GM12878 (cell line): ENCODE measurements around the gene RBBP8NL. TPM values are rescaled to one million over a fixed set of nuclear protein-coding genes. Genes with fewer than 3 reads are reported as not detected.
A peak's percentile ranks its signal among the peaks of the same experiment; 100 is the strongest.

Source experiments
- ATAC-seq: fragments of 200-7000 bp; cut with Tn5 transposase; 3 replicates; pipeline ENCODE4 v1.9.1; 2020; ENCODE audit warnings: mild to moderate bottlenecking, moderate library complexity
- BruUV-seq: library from RNA; stranded (reverse); fragments of 400-500 nt; replicated peaks from 2 replicates; lab custom pipeline; 2021; lab: Mats Ljungman, UMichigan
- CTCF ChIA-PET: fragments of 300-600 bp; sonication (Branson Sonifier 250); formaldehyde crosslinking; extraction: SDS; loops from one replicate; lab custom pipeline; 2021; ENCODE audit warnings: inconsistent platforms; lab: Yijun Ruan, JAX
- POLR2A ChIA-PET: fragments of 350-600 bp; formaldehyde crosslinking; extraction: SDS; loops from one replicate; lab custom pipeline; 2021; ENCODE audit warnings: inconsistent platforms; lab: Charles Lee
- RAD21 ChIA-PET: fragments of 300-600 bp; sonication (Branson Sonifier 250); formaldehyde crosslinking; loops from one replicate; lab custom pipeline; 2023; ENCODE audit warnings: antibody characterized with exemption; ENCODE audit not compliant: unreplicated experiment; lab: Charles Lee
- SMC1A ChIA-PET: fragments of 300-600 bp; sonication (Branson Sonifier 250); formaldehyde crosslinking; loops from one replicate; lab custom pipeline; 2023; ENCODE audit not compliant: unreplicated experiment, uncharacterized antibody; lab: Charles Lee
- DNase-seq: peaks from one replicate; pipeline ENCODE4 v3.0.0-alpha.2; 2011; ENCODE audit warnings: low read depth, low spot score
- FAIRE-seq: peaks from 3 replicates; lab custom pipeline; 2011; peaks lifted over from hg19 to GRCh38; lab: Jason Lieb, UNC
- H2AFZ ChIP-seq: 2 replicates; pipeline ENCODE4 v1.6.0; 2011; ENCODE audit warnings: low read depth, low read length, control low read depth; ENCODE audit not compliant: control insufficient read depth
- H3K27ac ChIP-seq: 2 replicates; pipeline ENCODE4 v1.5.1; 2011; ENCODE audit warnings: control low read depth; ENCODE audit not compliant: control insufficient read depth, insufficient read depth
- H3K27me3 ChIP-seq, 2 experiments: replicated peaks in 1 of 2; 2 replicates each; pipeline versions ENCODE4 v1.6.0 to v1.6.1; 2011; ENCODE audit warnings: low read length in 1 of 2; ENCODE audit not compliant: control insufficient read depth in 2 of 2, insufficient read depth in 2 of 2
- H3K36me3 ChIP-seq, 2 experiments: 2 replicates each; pipeline ENCODE4 v1.5.1; 2011; ENCODE audit warnings: low read length in 1 of 2; ENCODE audit not compliant: control insufficient read depth in 2 of 2, insufficient read depth in 2 of 2
- H3K4me1 ChIP-seq: 2 replicates; pipeline ENCODE4 v1.6.1; 2011; ENCODE audit warnings: mild to moderate bottlenecking, low read length, moderate library complexity, mixed read lengths; ENCODE audit not compliant: control insufficient read depth, insufficient read depth
- H3K4me2 ChIP-seq: 2 replicates; pipeline ENCODE4 v1.6.0; 2011; ENCODE audit warnings: control low read depth; ENCODE audit not compliant: control insufficient read depth, insufficient read depth
- H3K4me3 ChIP-seq: fragments of 200-600 bp; sonication (generic); 2 replicates; pipeline ENCODE4 v1.5.1; 2016
- H3K79me2 ChIP-seq: 2 replicates; pipeline ENCODE4 v1.6.0; 2011; ENCODE audit warnings: low read length; ENCODE audit not compliant: control insufficient read depth, insufficient read depth
- H3K9ac ChIP-seq: 2 replicates; pipeline ENCODE4 v1.8.0; 2011; ENCODE audit warnings: low read length, control low read depth, mixed read lengths; ENCODE audit not compliant: control insufficient read depth, insufficient read depth
- H3K9me3 ChIP-seq: replicated peaks from 3 replicates; pipeline ENCODE4 v1.5.1; 2011; ENCODE audit warnings: mild to moderate bottlenecking, low read length; ENCODE audit not compliant: control insufficient read depth, insufficient read depth
- H4K20me1 ChIP-seq: 2 replicates; pipeline ENCODE4 v1.6.0; 2011; ENCODE audit not compliant: control insufficient read depth, insufficient read depth
- BCLAF1 ChIP-seq: fragments of 450-650 bp; IDR thresholded peaks from 2 replicates; pipeline ENCODE4 v1.6.1; 2017; ENCODE audit warnings: antibody characterized with exemption, mild to moderate bottlenecking, moderate library complexity
- BRCA1 ChIP-seq: IDR thresholded peaks from 2 replicates; pipeline ENCODE4 v1.6.1; 2011; ENCODE audit warnings: low read depth, low read length, improper control_type of control experiment
- ETV6 ChIP-seq, 2 experiments: fragments of 450-650 bp in 1 of 2; IDR thresholded peaks in 1 of 2; conservative IDR thresholded peaks in 1 of 2; 2 replicates each; pipeline ENCODE4 v1.6.1; 2014; ENCODE audit warnings: antibody characterized with exemption in 1 of 2, borderline replicate concordance in 1 of 2, low read depth in 1 of 2, mild to moderate bottlenecking in 1 of 2, moderate library complexity in 1 of 2
- KAT2A ChIP-seq: conservative IDR thresholded peaks from 2 replicates; pipeline ENCODE4 v1.6.1; 2011; ENCODE audit warnings: low read depth, low read length; ENCODE audit not compliant: control insufficient read depth
- MLLT1 ChIP-seq: fragments of 450-650 bp; IDR thresholded peaks from 2 replicates; pipeline ENCODE4 v1.6.1; 2016; ENCODE audit warnings: mild to moderate bottlenecking
- MTA2 ChIP-seq: fragments of 450-650 bp; IDR thresholded peaks from 2 replicates; pipeline ENCODE4 v1.6.1; 2016; ENCODE audit warnings: low read depth, mild to moderate bottlenecking, moderate library complexity
- NFYB ChIP-seq: IDR thresholded peaks from 2 replicates; pipeline ENCODE4 v1.6.1; 2011; ENCODE audit warnings: low read depth, mild to moderate bottlenecking, low read length, improper control_type of control experiment, moderate library complexity; ENCODE audit not compliant: insufficient read depth
- NR2C2 ChIP-seq: IDR thresholded peaks from 2 replicates; pipeline ENCODE4 v1.6.1; 2011; ENCODE audit warnings: borderline replicate concordance, low read depth; ENCODE audit not compliant: control insufficient read depth, insufficient read length
- PKNOX1 ChIP-seq: fragments of 450-650 bp; IDR thresholded peaks from 2 replicates; pipeline ENCODE4 v1.6.1; 2016; ENCODE audit warnings: mild to moderate bottlenecking
- PML ChIP-seq: IDR thresholded peaks from 2 replicates; pipeline ENCODE4 v1.6.1; 2012; ENCODE audit warnings: low read length, inconsistent platforms
- POU2F2 ChIP-seq: IDR thresholded peaks from 3 replicates; pipeline ENCODE4 v1.6.1; 2011; ENCODE audit warnings: low read depth, mild to moderate bottlenecking, low read length, borderline replicate concordance
- RELA ChIP-seq: fragments of 450-650 bp; IDR thresholded peaks from 2 replicates; pipeline ENCODE4 v1.8.0; 2014; ENCODE audit warnings: borderline replicate concordance; ENCODE audit not compliant: partially characterized antibody
- RFX5 ChIP-seq: IDR thresholded peaks from 2 replicates; pipeline ENCODE4 v1.6.1; 2011; ENCODE audit warnings: low read depth, low read length, improper control_type of control experiment
- SMC3 ChIP-seq: IDR thresholded peaks from 2 replicates; pipeline ENCODE4 v1.6.1; 2011; ENCODE audit warnings: low read length, improper control_type of control experiment, borderline replicate concordance
- TCF12 ChIP-seq: IDR thresholded peaks from 2 replicates; pipeline ENCODE4 v1.6.1; 2011; ENCODE audit warnings: low read depth, mild to moderate bottlenecking, low read length
- USF2 ChIP-seq: IDR thresholded peaks from 2 replicates; pipeline ENCODE4 v1.6.1; 2011; ENCODE audit warnings: low read depth, low read length, improper control_type of control experiment, borderline replicate concordance
- WGBS: methylation state at CpG from one replicate; pipeline ENCODE4 v1.1.6; 2016; ENCODE audit warnings: low lambda C conversion rate; ENCODE audit not compliant: insufficient replicate concordance, insufficient coverage; ENCODE audit errors: missing lambda C conversion rate; 5-methylcytosine and 5-hydroxymethylcytosine counted together
- in situ Hi-C: fragments of 300-500 bp; cut with MboI; formaldehyde crosslinking; loops from 9 replicates; pipeline ENCODE4 v1.14.3; 2018; ENCODE audit warnings: mixed read lengths
- intact Hi-C: fragments of 100-400 bp; cut with micrococcal nuclease; formaldehyde crosslinking; loops from one replicate; pipeline ENCODE4 v1.14.2; 2022; ENCODE audit not compliant: unreplicated experiment
- polyA plus RNA-seq, 11 experiments: library from polyadenylated mRNA; depleted of rRNA in 4 of 11; unstranded in 6 of 11; stranded (reverse) in 5 of 11; fragments of >200 nt; fragmentation: Nextera tagmentation in 4 of 11; fragmentation: Illumina TruSeq in 1 of 11; extraction: Ambion mirVana in 4 of 11; extraction: Trizol in 1 of 11; gene quantifications; 1 replicate in 1 of 11; 2 replicates in 10 of 11; pipeline versions ENCODE4 v1.2.1 to v1.2.3, GENCODE V29; 2011 to 2016; ENCODE audit warnings: inconsistent platforms in 2 of 11, missing spikeins in 2 of 11, low read depth in 1 of 11
- total RNA-seq, 4 experiments: library from RNA; depleted of rRNA in 3 of 4; stranded (reverse); fragments of >200 nt in 3 of 4; fragmentation: Illumina TruSeq in 1 of 4; extraction: Trizol in 1 of 4; gene quantifications; 2 replicates each; pipeline versions ENCODE4 v1.2.1 to v1.2.3, GENCODE V29; 2013 to 2021

Gene RBBP8NL
- total and polyA plus RNA-seq, 10 of the 15 experiments (the other 5 are each of a cell fraction or from before 2014, with no cell fraction given), result not detected

GRCh38 chr20:62405981-62406513 lies 21.3 kb downstream of the RBBP8NL start:
- Histone ChIP-seq H3K79me2 (peaks cover 14% of the 10 kb centered on the region), H3K9ac (peak overlapping the region; percentile 85), H3K4me1 (peaks cover 12% of the 10 kb centered on the region), H3K27me3 (no peaks in the 10 kb centered on the region), H4K20me1 (no peaks in the 10 kb centered on the region; the same call in 1 of the 2 replicates), H3K36me3 (peaks cover 0 to 5% of the 10 kb centered on the region in 2 experiments; a peak in 2 of 4 replicates), H3K4me3 (peak overlapping the region; percentile 57; the same call in 1 of the 2 replicates), H3K4me2 (peak overlapping the region; percentile 92), H2AFZ (no peak overlapping the region), H3K9me3 (no peaks in the 10 kb centered on the region), H3K27ac (peak overlapping the region; percentile 62; the same call in 1 of the 2 replicates)
- ChIA-PET RAD21 (no interaction called here), POLR2A (no interaction called here), CTCF (no interaction called here), SMC1A (no interaction called here)
- no TSS peak for BruUV-seq
- no peak for DNase-seq
- in situ Hi-C loops (no loop called here), intact Hi-C loops (loop anchor here (5.0 kb wide), 1 partner anchor 386 kb away; no protein-coding TSS in a partner anchor)
- no peak for ATAC-seq
- WGBS, result 64% methylated on average over 10 of the region's 10 CpGs
- no peak for FAIRE-seq
- TF ChIP-seq BRCA1 (no peak), NFYB (no peak), RELA (no peak), BCLAF1 (no peak), NR2C2 (no peak), KAT2A (no peak), ETV6 (conservative IDR thresholded peaks at IDR 0.05 in 1 of 2, IDR thresholded peaks at IDR 0.05 in 1 of 2; ENCODE audit: borderline replicate concordance in 1 of 2, low read depth in 1 of 2) (no peak), MLLT1 (no peak), PML (no peak), POU2F2 (no peak), MTA2 (no peak), USF2 (no peak), PKNOX1 (no peak), RFX5 (no peak), TCF12 (no peak), SMC3 (no peak)
